ENCODE data around the gene ART3.

DNA sequence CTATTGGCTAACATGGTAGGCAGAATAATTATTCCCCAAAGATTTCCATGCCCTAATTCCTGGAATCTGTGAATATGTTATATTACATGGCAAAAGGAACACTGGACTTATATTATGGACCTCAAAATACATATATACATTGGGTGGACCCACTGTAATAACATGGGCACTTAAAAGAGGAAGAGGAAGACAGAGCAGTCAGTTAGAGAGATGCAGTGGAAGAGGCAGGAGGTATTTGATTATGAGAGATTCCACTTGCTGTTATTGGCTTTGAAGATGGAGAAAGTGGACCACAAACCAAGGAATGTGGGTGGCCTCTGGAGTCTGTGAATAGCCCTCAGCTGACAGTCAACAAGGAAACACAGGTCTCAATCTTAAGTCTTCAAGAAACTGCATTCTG, 14.0 kb upstream of the ART3 start:
- TF ChIP-seq YY1 (IDR thresholded peaks at IDR 0.05; ENCODE audit: insufficient read depth, insufficient read length) = no peak
- no peak for TF ChIP-seq SUZ12 (IDR thresholded peaks at IDR 0.05; ENCODE audit: extremely low read depth, insufficient read depth, insufficient read length)
- TF ChIP-seq ZNF274 (IDR thresholded peaks at IDR 0.05; ENCODE audit: low read depth, low read length) = no peak
